Peyer's patch (tissue), 4 donors: Measurements from ENCODE around the gene ZBTB18.

Experiments used
- CTCF ChIP-seq, 6 experiments: fragments of 450-650 bp in 4 of 6; fragments of 200-600 bp in 2 of 6; sonication (generic) in 1 of 6; IDR thresholded peaks; one replicate each; pipeline ENCODE4 v1.5.1; 2017 to 2019; ENCODE audit warnings: antibody characterized with exemption in 6 of 6, mild to moderate bottlenecking in 3 of 6, moderate library complexity in 1 of 6
- POLR2A ChIP-seq, 2 donors: fragments of 450-650 bp; IDR thresholded peaks; one replicate each; pipeline ENCODE4 v1.5.1; 2017; ENCODE audit warnings: antibody characterized with exemption in 2 of 2, mild to moderate bottlenecking in 2 of 2, moderate library complexity in 2 of 2

GRCh38 chr1:244096691-244097090 is 45.6 kb downstream of the ZBTB18 start:
- TF ChIP-seq POLR2A (IDR thresholded peaks at IDR 0.05), result no peak
- no peak for TF ChIP-seq CTCF (IDR thresholded peaks at IDR 0.05)
